A549 (cell line): ENCODE data around the gene ERN2. TPM values are rescaled to one million over a fixed set of nuclear protein-coding genes. Genes with fewer than 3 reads are reported as not detected.

ENCODE experiments used
- ATAC-seq, 2 experiments: fragments of 200-7000 bp in 1 of 2; fragments of >200 bp in 1 of 2; cut with Nextera tagmentation in 1 of 2; cut with Tn5 transposase in 1 of 2; 3 replicates each; pipeline versions ENCODE4 v1.8.0 to v1.9.1; 2018 to 2020; ENCODE audit warnings: mild to moderate bottlenecking in 1 of 2, moderate library complexity in 1 of 2
- CTCF ChIA-PET: fragments of 300-600 bp; sonication (Branson Sonifier 250); formaldehyde crosslinking; extraction: SDS; loops from one replicate; lab custom pipeline; 2021; ENCODE audit warnings: antibody characterized with exemption, inconsistent platforms; lab: Yijun Ruan, JAX
- POLR2A ChIA-PET: fragments of 350-600 bp; formaldehyde crosslinking; extraction: SDS; loops from one replicate; lab custom pipeline; 2021; ENCODE audit warnings: antibody characterized with exemption, inconsistent platforms; lab: Yijun Ruan, JAX
- DNase-seq, 2 experiments: peaks; one replicate each; pipeline versions ENCODE4 v3.0.0 to v3.0.0-alpha.2; 2011 to 2016; ENCODE audit warnings: low read depth in 1 of 2, low spot score in 1 of 2
- FAIRE-seq: peaks from 2 replicates; lab custom pipeline; 2011; peaks lifted over from hg19 to GRCh38; lab: Jason Lieb, UNC
- H3K27ac ChIP-seq, 2 experiments: fragments of >200 bp; sonication (Bioruptor Twin); formaldehyde crosslinking; 3 replicates each; pipeline ENCODE4 v1.5.1; 2016 to 2017
- H3K4me1 ChIP-seq: fragments of >200 bp; sonication (Bioruptor Twin); formaldehyde crosslinking; 3 replicates; pipeline ENCODE4 v1.6.1; 2016
- H3K4me2 ChIP-seq: fragments of >200 bp; sonication (Bioruptor Twin); formaldehyde crosslinking; 3 replicates; pipeline ENCODE4 v1.6.1; 2016
- H3K4me3 ChIP-seq: fragments of >200 bp; sonication (Bioruptor Twin); formaldehyde crosslinking; 3 replicates; pipeline ENCODE4 v1.5.1; 2016
- H3K9me3 ChIP-seq: fragments of >200 bp; sonication (Bioruptor Twin); formaldehyde crosslinking; 3 replicates; pipeline ENCODE4 v1.6.1; 2016
- BCL3 ChIP-seq: fragments of >200 bp; sonication (Bioruptor Twin); formaldehyde crosslinking; IDR thresholded peaks from 3 replicates; pipeline ENCODE4 v1.6.1; 2016
- CBX8 ChIP-seq: fragments of 200-600 bp; sonication (generic); IDR thresholded peaks from 2 replicates; pipeline ENCODE4 v1.6.1; 2016
- E2F6 ChIP-seq: IDR thresholded peaks from 2 replicates; pipeline ENCODE4 v1.6.1; 2012; ENCODE audit warnings: low read depth, borderline replicate concordance
- EHF ChIP-seq: fragments of 250-450 bp; sonication (Bioruptor Pico); IDR thresholded peaks from 2 replicates; pipeline ENCODE4 v1.5.0; 2020; ENCODE audit warnings: mild to moderate bottlenecking
- ELK1 ChIP-seq: fragments of 150-350 bp; IDR thresholded peaks from 2 replicates; pipeline ENCODE4 v1.6.1; 2014; ENCODE audit warnings: low read depth, mild to moderate bottlenecking, low read length
- EP300 ChIP-seq, 2 experiments: fragments of >200 bp; sonication (Bioruptor Twin); formaldehyde crosslinking; IDR thresholded peaks; 2 replicates in 1 of 2; 3 replicates in 1 of 2; pipeline ENCODE4 v1.6.1; 2016 to 2017
- ESRRA ChIP-seq: fragments of 150-350 bp; IDR thresholded peaks from 2 replicates; pipeline ENCODE4 v1.6.1; 2014; ENCODE audit warnings: mild to moderate bottlenecking, low read length, borderline replicate concordance
- FOSB ChIP-seq: fragments of 250-450 bp; sonication (Bioruptor Pico); IDR thresholded peaks from 2 replicates; pipeline ENCODE4 v1.5.0; 2020; ENCODE audit warnings: mild to moderate bottlenecking, moderate library complexity
- FOSL2 ChIP-seq, 2 experiments: fragments of 450-650 bp in 1 of 2; fragments of >200 bp in 1 of 2; sonication (Bioruptor Twin) in 1 of 2; formaldehyde crosslinking; IDR thresholded peaks; 2 replicates each; pipeline versions ENCODE4 v1.5.0 to v1.6.1; 2016 to 2020; ENCODE audit warnings: mild to moderate bottlenecking in 1 of 2, moderate library complexity in 1 of 2
- GATA3 ChIP-seq: IDR thresholded peaks from 2 replicates; pipeline ENCODE4 v1.6.1; 2012; ENCODE audit warnings: borderline replicate concordance
- HES2 ChIP-seq: fragments of >200 bp; sonication (Bioruptor Twin); formaldehyde crosslinking; IDR thresholded peaks from 2 replicates; pipeline ENCODE4 v1.6.1; 2016
- HEYL ChIP-seq: fragments of 250-450 bp; sonication (Bioruptor Pico); IDR thresholded peaks from 2 replicates; pipeline ENCODE4 v1.8.0; 2021; ENCODE audit warnings: mild to moderate bottlenecking, moderate library complexity
- HMGXB4 ChIP-seq: fragments of 250-450 bp; sonication (Bioruptor Pico); IDR thresholded peaks from 2 replicates; pipeline ENCODE4 v1.5.0; 2021; ENCODE audit warnings: mild to moderate bottlenecking, moderate library complexity, borderline replicate concordance
- HOXA7 ChIP-seq: fragments of 250-450 bp; sonication (Bioruptor Pico); IDR thresholded peaks from 2 replicates; pipeline ENCODE4 v1.5.0; 2020; ENCODE audit warnings: mild to moderate bottlenecking, moderate library complexity
- JUN ChIP-seq, 2 experiments: fragments of >200 bp; sonication (Bioruptor Twin); formaldehyde crosslinking; IDR thresholded peaks; 2 replicates in 1 of 2; 3 replicates in 1 of 2; pipeline ENCODE4 v1.6.1; 2016 to 2017
- NFE2L2 ChIP-seq: fragments of 150-350 bp; conservative IDR thresholded peaks from 2 replicates; pipeline ENCODE4 v1.6.1; 2014; ENCODE audit warnings: low read length
- PBX3 ChIP-seq: IDR thresholded peaks from 2 replicates; pipeline ENCODE4 v1.6.1; 2012
- POLR2AphosphoS2 ChIP-seq: conservative IDR thresholded peaks from 2 replicates; pipeline ENCODE4 v1.6.1; 2012; ENCODE audit warnings: low read length, improper control_type of control experiment, inconsistent platforms
- RARB ChIP-seq: fragments of 250-450 bp; sonication (Bioruptor Pico); IDR thresholded peaks from 2 replicates; pipeline ENCODE4 v1.8.0; 2021; ENCODE audit warnings: mild to moderate bottlenecking, moderate library complexity
- RNF2 ChIP-seq: fragments of 200-600 bp; sonication (generic); IDR thresholded peaks from 2 replicates; pipeline ENCODE4 v1.6.1; 2016; ENCODE audit warnings: low read depth, mild to moderate bottlenecking, antibody characterized with exemption, moderate library complexity, borderline replicate concordance
- TFCP2L1 ChIP-seq: fragments of 250-450 bp; sonication (Bioruptor Pico); IDR thresholded peaks from 2 replicates; pipeline ENCODE4 v1.5.0; 2021; ENCODE audit warnings: mild to moderate bottlenecking
- ZFP36 ChIP-seq: fragments of 450-650 bp; IDR thresholded peaks from 2 replicates; pipeline ENCODE4 v1.6.1; 2014; ENCODE audit warnings: borderline replicate concordance; ENCODE audit not compliant: partially characterized antibody
- ZSCAN20 ChIP-seq: fragments of 250-450 bp; sonication (Bioruptor Pico); IDR thresholded peaks from 2 replicates; pipeline ENCODE4 v1.8.0; 2022; ENCODE audit warnings: mild to moderate bottlenecking, moderate library complexity
- WGBS: methylation state at CpG from one replicate; pipeline ENCODE4 v1.1.6; 2017; ENCODE audit errors: missing lambda C conversion rate; 5-methylcytosine and 5-hydroxymethylcytosine counted together
- polyA plus RNA-seq, 4 experiments: library from polyadenylated mRNA; depleted of rRNA in 3 of 4; stranded (reverse); fragments of >200 nt; fragmentation: RNase III in 1 of 4; extraction: RNeasy Plus Mini Kit Qiagen cat#74134 plus additional on column Dnase treatment in 1 of 4; gene quantifications; 2 replicates in 3 of 4; 3 replicates in 1 of 4; pipeline ENCODE4 v1.2.3, GENCODE V29; 2011 to 2017

The ERN2 gene
- polyA plus RNA-seq, 2 of the 4 experiments (the other 2 are of a cell fraction), result not detected

GRCh38 chr16:23673971-23674614, 38.9 kb downstream of the ERN2 start (continued):
- TF ChIP-seq E2F6 (no peak), GATA3 (no peak), NFE2L2 (no peak), BCL3 (no peak), EHF (CRISPR knock-in tag) (no peak), PBX3 (no peak)

- FAIRE-seq (no peak), ATAC-seq (no peak), DNase-seq (no peak)
- ChIA-PET POLR2A (no interaction called here), CTCF (interaction anchor here (3.0 kb wide), 1 partner anchor 9 kb away, joined by 13 read pairs; the partner anchor contains the start of gene PLK1)
- no peaks in the 10 kb centered on the region for H3K4me1 ChIP-seq
- no peaks in the 10 kb centered on the region for H3K9me3 ChIP-seq
- no peak overlapping the region for H3K27ac ChIP-seq
- TF ChIP-seq HEYL (CRISPR knock-in tag) (no peak), RARB (no peak), TFCP2L1 (CRISPR knock-in tag) (no peak), RNF2 (no peak), ZSCAN20 (CRISPR knock-in tag) (no peak), FOSB (CRISPR knock-in tag) (no peak), ZFP36 (no peak), EP300 (IDR thresholded peaks at IDR 0.05) (no peak), PBX3 (no peak), HOXA7 (no peak), BCL3 (no peak), ESRRA (no peak), EHF (CRISPR knock-in tag) (no peak), FOSL2 (IDR thresholded peaks at IDR 0.05) (no peak), FOSL2 (CRISPR knock-in tag; IDR thresholded peaks at IDR 0.05) (no peak), CBX8 (no peak), HMGXB4 (CRISPR knock-in tag) (no peak), JUN (IDR thresholded peaks at IDR 0.05) (no peak), ELK1 (no peak), POLR2AphosphoS2 (no peak), HES2 (no peak)
- no peak overlapping the region for H3K4me3 ChIP-seq
- H3K4me2 ChIP-seq, result no peak overlapping the region
- 95% methylated on average over 4 of the region's 4 CpGs for WGBS
Observed at GRCh38 chr16:23670137-23670776, 42.8 kb downstream of the ERN2 start.
